SK-N-SH treated with all-trans-retinoic acid at 6 μM for 48 hours (cell line): Measurements from ENCODE around the gene AHR.

Experiments
- ATAC-seq: fragments of 200-7000 bp; cut with Tn5 transposase; 3 replicates; pipeline ENCODE4 v1.9.1; 2020; ENCODE audit warnings: mild to moderate bottlenecking, moderate library complexity
- BACH2 ChIP-seq: fragments of 250-450 bp; sonication (Bioruptor Pico); IDR thresholded peaks from 2 replicates; pipeline ENCODE4 v1.9.0; 2021; ENCODE audit warnings: mild to moderate bottlenecking, borderline replicate concordance
- ESRRG ChIP-seq: fragments of 250-450 bp; sonication (Bioruptor Pico); IDR thresholded peaks from 2 replicates; pipeline ENCODE4 v1.6.1; 2021; ENCODE audit warnings: mild to moderate bottlenecking
- GLIS3 ChIP-seq: fragments of 250-450 bp; sonication (Bioruptor Pico); IDR thresholded peaks from 2 replicates; pipeline ENCODE4 v1.5.0; 2020; ENCODE audit warnings: mild to moderate bottlenecking, moderate library complexity
- ISL1 ChIP-seq: fragments of 250-450 bp; sonication (Bioruptor Pico); IDR thresholded peaks from 2 replicates; pipeline ENCODE4 v2.1.2; 2022; ENCODE audit warnings: mild to moderate bottlenecking, moderate library complexity
- OSR1 ChIP-seq: fragments of 250-450 bp; sonication (Bioruptor Pico); IDR thresholded peaks from 2 replicates; pipeline ENCODE4 v1.8.0; 2022; ENCODE audit warnings: moderate library complexity, mild to moderate bottlenecking, inconsistent platforms
- PPARA ChIP-seq: fragments of 250-450 bp; sonication (Bioruptor Pico); IDR thresholded peaks from 2 replicates; pipeline ENCODE4 v1.5.0; 2020; ENCODE audit warnings: mild to moderate bottlenecking, borderline replicate concordance
- RARB ChIP-seq: fragments of 250-450 bp; sonication (Bioruptor Pico); IDR thresholded peaks from 2 replicates; pipeline ENCODE4 v1.8.0; 2021; ENCODE audit warnings: mild to moderate bottlenecking, moderate library complexity
- TCF4 ChIP-seq: fragments of 250-450 bp; sonication (Bioruptor Pico); IDR thresholded peaks from 2 replicates; pipeline ENCODE4 v1.8.0; 2021; ENCODE audit warnings: mild to moderate bottlenecking, moderate library complexity, borderline replicate concordance
- TOX ChIP-seq: fragments of 250-450 bp; sonication (Bioruptor Pico); IDR thresholded peaks from 2 replicates; pipeline ENCODE4 v1.8.0; 2021; ENCODE audit warnings: mild to moderate bottlenecking, moderate library complexity, borderline replicate concordance
- ZNF70 ChIP-seq: fragments of 450-650 bp; formaldehyde crosslinking; IDR thresholded peaks from 2 replicates; pipeline ENCODE4 v1.5.0; 2020; ENCODE audit warnings: mild to moderate bottlenecking, moderate library complexity
- ZNF8 ChIP-seq: fragments of 450-650 bp; formaldehyde crosslinking; IDR thresholded peaks from 2 replicates; pipeline ENCODE4 v1.5.0; 2020; ENCODE audit warnings: mild to moderate bottlenecking, moderate library complexity
- TF ChIP-seq, protein P1 (sequence below): fragments of 250-450 bp; sonication (Bioruptor Pico); IDR thresholded peaks from 2 replicates; pipeline ENCODE4 v1.8.0; 2020; ENCODE audit warnings: mild to moderate bottlenecking, moderate library complexity, borderline replicate concordance
- TF ChIP-seq, protein P2 (sequence below): fragments of 250-450 bp; sonication (Bioruptor Pico); IDR thresholded peaks from 2 replicates; pipeline ENCODE4 v1.8.0; 2021; ENCODE audit warnings: low read depth, mild to moderate bottlenecking, moderate library complexity, borderline replicate concordance
- TF ChIP-seq, protein P3 (sequence below): fragments of 250-450 bp; sonication (Bioruptor Pico); IDR thresholded peaks from 2 replicates; pipeline ENCODE4 v1.5.1; 2020; ENCODE audit warnings: low read depth, mild to moderate bottlenecking, moderate library complexity
- TF ChIP-seq, protein P4 (sequence below): fragments of 250-450 bp; sonication (Bioruptor Pico); IDR thresholded peaks from 2 replicates; pipeline ENCODE4 v1.5.0; 2020; ENCODE audit warnings: mild to moderate bottlenecking, moderate library complexity

Gene AHR

DNA sequence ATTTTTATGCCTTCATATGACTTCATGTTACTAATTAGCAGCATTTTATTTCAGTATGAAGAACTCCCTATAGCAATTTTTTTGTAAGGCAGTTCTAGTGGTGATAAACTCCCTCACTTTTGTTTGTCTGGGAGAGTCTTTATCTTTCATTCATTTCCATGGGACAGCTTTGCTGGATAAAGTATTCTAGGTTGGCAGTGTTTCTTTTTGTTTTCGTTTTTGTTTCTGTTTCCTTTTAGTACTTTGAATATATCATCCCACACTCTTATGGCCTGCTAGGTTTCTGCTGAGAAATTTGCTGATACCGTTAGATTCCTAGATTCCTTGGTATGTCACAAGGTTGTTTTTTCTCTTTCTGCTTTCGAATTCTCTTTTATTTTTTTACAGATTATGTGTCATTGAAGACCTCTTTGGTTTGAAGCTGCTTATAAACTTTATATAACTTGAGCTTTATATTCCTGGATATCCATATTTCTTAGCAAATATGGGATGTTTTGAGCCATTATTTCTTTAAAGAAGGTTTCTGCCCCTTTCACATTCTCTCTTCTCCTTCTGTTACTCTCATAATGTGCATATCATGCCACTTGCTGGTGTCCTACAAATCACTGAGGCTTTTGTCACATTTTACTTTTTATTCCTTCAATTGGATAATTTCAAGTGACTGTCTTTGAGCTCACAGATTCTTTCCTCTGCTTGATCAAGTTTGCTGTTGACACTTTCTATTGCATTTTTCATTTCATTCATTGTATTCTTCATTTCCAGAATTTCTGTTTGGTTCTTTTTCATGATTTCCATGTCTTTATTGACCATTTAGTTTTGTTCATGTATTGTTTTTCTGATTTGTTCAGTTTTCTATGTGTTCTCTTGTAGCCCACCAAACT is 28.9 kb upstream of the AHR start:
- ATAC-seq: no peak
- TF ChIP-seq BACH2 (CRISPR knock-in tag): no peak
- TF ChIP-seq, protein P1, sequence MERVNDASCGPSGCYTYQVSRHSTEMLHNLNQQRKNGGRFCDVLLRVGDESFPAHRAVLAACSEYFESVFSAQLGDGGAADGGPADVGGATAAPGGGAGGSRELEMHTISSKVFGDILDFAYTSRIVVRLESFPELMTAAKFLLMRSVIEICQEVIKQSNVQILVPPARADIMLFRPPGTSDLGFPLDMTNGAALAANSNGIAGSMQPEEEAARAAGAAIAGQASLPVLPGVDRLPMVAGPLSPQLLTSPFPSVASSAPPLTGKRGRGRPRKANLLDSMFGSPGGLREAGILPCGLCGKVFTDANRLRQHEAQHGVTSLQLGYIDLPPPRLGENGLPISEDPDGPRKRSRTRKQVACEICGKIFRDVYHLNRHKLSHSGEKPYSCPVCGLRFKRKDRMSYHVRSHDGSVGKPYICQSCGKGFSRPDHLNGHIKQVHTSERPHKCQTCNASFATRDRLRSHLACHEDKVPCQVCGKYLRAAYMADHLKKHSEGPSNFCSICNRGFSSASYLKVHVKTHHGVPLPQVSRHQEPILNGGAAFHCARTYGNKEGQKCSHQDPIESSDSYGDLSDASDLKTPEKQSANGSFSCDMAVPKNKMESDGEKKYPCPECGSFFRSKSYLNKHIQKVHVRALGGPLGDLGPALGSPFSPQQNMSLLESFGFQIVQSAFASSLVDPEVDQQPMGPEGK (CRISPR knock-in tag): no peak

DNA sequence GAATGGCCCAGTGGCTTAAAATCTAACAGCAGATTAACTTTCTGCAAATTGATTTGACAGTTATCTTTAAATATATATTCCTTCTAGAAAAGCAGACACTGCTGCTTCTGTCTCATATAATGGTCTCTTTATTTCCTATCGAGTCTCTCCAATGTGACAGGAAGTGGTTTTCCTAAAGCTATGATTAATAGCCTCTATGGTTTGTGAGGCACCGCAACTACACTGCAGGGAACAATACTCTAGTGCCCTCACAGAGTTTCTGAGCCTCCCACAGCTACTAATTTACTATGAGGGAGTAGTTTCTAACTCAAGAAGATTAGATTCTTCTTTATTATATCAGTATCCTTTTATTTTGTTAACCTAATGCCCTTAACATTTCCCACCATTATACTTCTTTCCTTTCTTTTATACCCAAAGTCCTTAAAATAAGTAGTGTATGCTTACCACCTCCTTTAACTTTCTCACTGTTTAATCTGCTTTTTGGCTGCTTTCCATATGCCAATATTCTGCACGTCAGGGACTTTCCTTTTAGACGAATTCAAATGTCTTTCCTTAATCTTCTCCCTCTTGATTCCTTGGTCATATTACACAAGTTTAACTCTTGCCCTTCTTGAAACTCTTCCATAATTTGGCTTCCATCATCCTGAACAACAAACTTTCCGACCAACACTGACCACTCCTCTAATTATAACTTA is 23.8 kb upstream of the AHR start:
- peak; percentile 22; the same call in 2 of the 3 replicates for ATAC-seq
- TF ChIP-seq TOX (no peak), TCF4 (no peak), ESRRG (CRISPR knock-in tag) (no peak), RARB (CRISPR knock-in tag) (no peak), BACH2 (CRISPR knock-in tag) (no peak), GLIS3 (CRISPR knock-in tag) (no peak), ZNF8 (CRISPR knock-in tag) (no peak), ISL1 (CRISPR knock-in tag) (no peak), OSR1 (CRISPR knock-in tag) (no peak), PPARA (CRISPR knock-in tag) (no peak), ZNF70 (CRISPR knock-in tag) (no peak)
- TF ChIP-seq, protein P2, sequence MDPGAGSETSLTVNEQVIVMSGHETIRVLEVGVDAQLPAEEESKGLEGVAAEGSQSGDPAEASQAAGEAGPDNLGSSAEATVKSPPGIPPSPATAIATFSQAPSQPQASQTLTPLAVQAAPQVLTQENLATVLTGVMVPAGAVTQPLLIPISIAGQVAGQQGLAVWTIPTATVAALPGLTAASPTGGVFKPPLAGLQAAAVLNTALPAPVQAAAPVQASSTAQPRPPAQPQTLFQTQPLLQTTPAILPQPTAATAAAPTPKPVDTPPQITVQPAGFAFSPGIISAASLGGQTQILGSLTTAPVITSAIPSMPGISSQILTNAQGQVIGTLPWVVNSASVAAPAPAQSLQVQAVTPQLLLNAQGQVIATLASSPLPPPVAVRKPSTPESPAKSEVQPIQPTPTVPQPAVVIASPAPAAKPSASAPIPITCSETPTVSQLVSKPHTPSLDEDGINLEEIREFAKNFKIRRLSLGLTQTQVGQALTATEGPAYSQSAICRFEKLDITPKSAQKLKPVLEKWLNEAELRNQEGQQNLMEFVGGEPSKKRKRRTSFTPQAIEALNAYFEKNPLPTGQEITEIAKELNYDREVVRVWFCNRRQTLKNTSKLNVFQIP (CRISPR knock-in tag): no peak
- TF ChIP-seq, protein P1 (CRISPR knock-in tag): no peak
- TF ChIP-seq, protein P3, sequence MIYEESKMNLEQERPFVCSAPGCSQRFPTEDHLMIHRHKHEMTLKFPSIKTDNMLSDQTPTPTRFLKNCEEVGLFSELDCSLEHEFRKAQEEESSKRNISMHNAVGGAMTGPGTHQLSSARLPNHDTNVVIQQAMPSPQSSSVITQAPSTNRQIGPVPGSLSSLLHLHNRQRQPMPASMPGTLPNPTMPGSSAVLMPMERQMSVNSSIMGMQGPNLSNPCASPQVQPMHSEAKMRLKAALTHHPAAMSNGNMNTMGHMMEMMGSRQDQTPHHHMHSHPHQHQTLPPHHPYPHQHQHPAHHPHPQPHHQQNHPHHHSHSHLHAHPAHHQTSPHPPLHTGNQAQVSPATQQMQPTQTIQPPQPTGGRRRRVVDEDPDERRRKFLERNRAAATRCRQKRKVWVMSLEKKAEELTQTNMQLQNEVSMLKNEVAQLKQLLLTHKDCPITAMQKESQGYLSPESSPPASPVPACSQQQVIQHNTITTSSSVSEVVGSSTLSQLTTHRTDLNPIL (CRISPR knock-in tag): no peak

DNA sequence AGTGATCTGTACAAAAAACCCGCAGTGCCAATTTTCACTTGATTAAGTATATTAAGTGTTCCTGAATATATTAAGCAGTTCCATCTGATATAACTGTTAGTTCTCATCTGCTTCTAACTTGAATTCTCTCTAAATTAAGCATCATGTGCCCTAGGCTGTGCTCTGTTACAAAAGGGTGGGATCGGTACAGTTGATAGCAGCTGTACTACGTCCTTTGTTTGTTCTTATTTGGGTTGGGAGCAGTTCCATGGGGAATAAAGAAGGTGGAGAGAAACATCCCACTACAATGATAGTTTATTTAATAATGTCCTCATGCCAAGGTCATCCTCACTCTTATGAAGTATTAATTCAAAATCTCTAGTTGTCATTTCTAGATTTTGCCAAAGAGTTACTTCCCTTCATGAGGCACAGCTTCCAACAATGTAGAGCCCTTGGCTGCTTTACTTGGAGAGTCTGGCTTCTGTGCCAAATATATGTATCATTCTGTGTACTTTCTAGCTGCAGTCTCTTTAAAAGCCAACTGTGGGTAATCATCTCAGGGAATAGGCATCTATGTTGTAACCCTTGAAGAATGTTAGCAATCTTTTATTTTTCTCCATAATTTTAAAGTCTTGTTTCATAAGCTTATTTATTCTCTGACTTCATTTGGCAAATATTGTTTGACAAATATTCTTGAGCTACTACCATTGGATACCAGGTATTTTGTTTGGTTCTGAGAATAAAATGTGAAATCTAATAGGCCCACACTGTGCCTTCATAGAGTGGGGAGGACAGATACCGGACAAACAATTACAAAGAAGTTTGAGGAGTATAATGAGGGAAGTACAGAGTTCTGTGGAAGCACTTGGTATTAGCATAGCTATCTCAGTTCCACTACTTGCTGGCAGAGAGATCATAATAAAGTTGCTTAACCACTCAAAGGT is 22.4 kb upstream of the AHR start:
- peak; percentile 65 for ATAC-seq
- TF ChIP-seq, protein P4, sequence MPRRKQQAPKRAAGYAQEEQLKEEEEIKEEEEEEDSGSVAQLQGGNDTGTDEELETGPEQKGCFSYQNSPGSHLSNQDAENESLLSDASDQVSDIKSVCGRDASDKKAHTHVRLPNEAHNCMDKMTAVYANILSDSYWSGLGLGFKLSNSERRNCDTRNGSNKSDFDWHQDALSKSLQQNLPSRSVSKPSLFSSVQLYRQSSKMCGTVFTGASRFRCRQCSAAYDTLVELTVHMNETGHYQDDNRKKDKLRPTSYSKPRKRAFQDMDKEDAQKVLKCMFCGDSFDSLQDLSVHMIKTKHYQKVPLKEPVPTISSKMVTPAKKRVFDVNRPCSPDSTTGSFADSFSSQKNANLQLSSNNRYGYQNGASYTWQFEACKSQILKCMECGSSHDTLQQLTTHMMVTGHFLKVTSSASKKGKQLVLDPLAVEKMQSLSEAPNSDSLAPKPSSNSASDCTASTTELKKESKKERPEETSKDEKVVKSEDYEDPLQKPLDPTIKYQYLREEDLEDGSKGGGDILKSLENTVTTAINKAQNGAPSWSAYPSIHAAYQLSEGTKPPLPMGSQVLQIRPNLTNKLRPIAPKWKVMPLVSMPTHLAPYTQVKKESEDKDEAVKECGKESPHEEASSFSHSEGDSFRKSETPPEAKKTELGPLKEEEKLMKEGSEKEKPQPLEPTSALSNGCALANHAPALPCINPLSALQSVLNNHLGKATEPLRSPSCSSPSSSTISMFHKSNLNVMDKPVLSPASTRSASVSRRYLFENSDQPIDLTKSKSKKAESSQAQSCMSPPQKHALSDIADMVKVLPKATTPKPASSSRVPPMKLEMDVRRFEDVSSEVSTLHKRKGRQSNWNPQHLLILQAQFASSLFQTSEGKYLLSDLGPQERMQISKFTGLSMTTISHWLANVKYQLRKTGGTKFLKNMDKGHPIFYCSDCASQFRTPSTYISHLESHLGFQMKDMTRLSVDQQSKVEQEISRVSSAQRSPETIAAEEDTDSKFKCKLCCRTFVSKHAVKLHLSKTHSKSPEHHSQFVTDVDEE (CRISPR knock-in tag): no peak
- TF ChIP-seq, protein P2 (CRISPR knock-in tag): no peak
- TF ChIP-seq, protein P1 (CRISPR knock-in tag): no peak
